ENCODE measurements around the gene GALNT2. TPM values are rescaled to one million over a fixed set of nuclear protein-coding genes. Genes with fewer than 3 reads are reported as not detected.

The GALNT2 gene
- polyA plus RNA-seq, 1 donor: 62.2 TPM

GRCh38 chr1:230319014-230319747, 252.1 kb downstream of the GALNT2 start:
- no peak for DNase-seq (ENCODE audit: low read depth)

- DNase-seq (ENCODE audit: low read depth): no peak
These were observed 253.8 kb downstream of the GALNT2 start for GRCh38 chr1:230320804-230321203.

- no peak for DNase-seq (ENCODE audit: low read depth)
These were observed 254.3 kb downstream of the GALNT2 start for GRCh38 chr1:230321341-230321740.

GRCh38 chr1:230321741-230322420, 254.8 kb downstream of the GALNT2 start:
- no peak for DNase-seq (ENCODE audit: low read depth)

- DNase-seq (ENCODE audit: low read depth): no peak
These were observed 255.4 kb downstream of the GALNT2 start for GRCh38 chr1:230322421-230322756.

GRCh38 chr1:230322967-230323547, 256.0 kb downstream of the GALNT2 start:
- DNase-seq (ENCODE audit: low read depth): no peak

GRCh38 chr1:230323686-230324085, 256.6 kb downstream of the GALNT2 start:
- DNase-seq (ENCODE audit: low read depth): no peak

- no peak for DNase-seq (ENCODE audit: low read depth)
These were observed 260.2 kb downstream of the GALNT2 start for GRCh38 chr1:230326971-230327891.

GRCh38 chr1:230327892-230328284, 260.9 kb downstream of the GALNT2 start:
- DNase-seq (ENCODE audit: low read depth): no peak

- DNase-seq (ENCODE audit: low read depth): no peak
These were observed 261.4 kb downstream of the GALNT2 start for GRCh38 chr1:230328342-230329015.

- DNase-seq (ENCODE audit: low read depth): no peak
These were observed 263.1 kb downstream of the GALNT2 start for GRCh38 chr1:230330157-230330556.
